NOMO-1 treated with DMSO at 0.1 percent for 48 hours (cell line): Measurements from ENCODE around the gene HS3ST2.
A peak's percentile ranks its signal among the peaks of the same experiment; 100 is the strongest.

Experiments
- DNase-seq: peaks from one replicate; lab custom pipeline; 2025; ENCODE audit not compliant: unreplicated experiment; lab: John Stamatoyannopoulos, UW

HS3ST2 gene

GRCh38 chr16:22813948-22814710 lies at the start of gene HS3ST2:
Gene HS3ST2 (plus strand): TSS chr16:22814162. CDS start chr16:22814611, 449 bp downstream.
- DNase-seq, result no peak

- DNase-seq, result no peak
Observed at GRCh38 chr16:22764662-22765327, 49.2 kb upstream of the HS3ST2 start.

- no peak for DNase-seq
Observed at GRCh38 chr16:22765479-22765878, 48.5 kb upstream of the HS3ST2 start.

- DNase-seq, result no peak
Observed at GRCh38 chr16:22770866-22771265, 43.1 kb upstream of the HS3ST2 start.

GRCh38 chr16:22771551-22771950 lies 42.4 kb upstream of the HS3ST2 start:
- DNase-seq, result no peak

- DNase-seq, result no peak
Observed at GRCh38 chr16:22775220-22775922, 38.6 kb upstream of the HS3ST2 start.

- no peak for DNase-seq
Observed at GRCh38 chr16:22781480-22781879, 32.5 kb upstream of the HS3ST2 start.

- peak; percentile 70 for DNase-seq
Observed at GRCh38 chr16:22782314-22782713, 31.6 kb upstream of the HS3ST2 start.

GRCh38 chr16:22784690-22785214 lies 29.2 kb upstream of the HS3ST2 start:
- DNase-seq, result peak; percentile 45

- DNase-seq, result no peak
Observed at GRCh38 chr16:22785552-22785951, 28.4 kb upstream of the HS3ST2 start.

- DNase-seq, result no peak
Observed at GRCh38 chr16:22786284-22786683, 27.7 kb upstream of the HS3ST2 start.

- DNase-seq, result no peak
Observed at GRCh38 chr16:22786691-22787090, 27.3 kb upstream of the HS3ST2 start.

GRCh38 chr16:22787466-22788192 lies 26.3 kb upstream of the HS3ST2 start:
- peak; percentile 87 for DNase-seq

- DNase-seq, result peak; percentile 87
Observed at GRCh38 chr16:22788193-22788530, 25.8 kb upstream of the HS3ST2 start.

- no peak for DNase-seq
Observed at GRCh38 chr16:22789281-22789945, 24.5 kb upstream of the HS3ST2 start.

GRCh38 chr16:22797551-22797950 lies 16.4 kb upstream of the HS3ST2 start:
- no peak for DNase-seq

- no peak for DNase-seq
Observed at GRCh38 chr16:22799113-22799512, 14.8 kb upstream of the HS3ST2 start.

GRCh38 chr16:22804893-22805292 lies 9.1 kb upstream of the HS3ST2 start:
- DNase-seq, result no peak

- DNase-seq, result no peak
Observed at GRCh38 chr16:22805326-22805725, 8.6 kb upstream of the HS3ST2 start.

- DNase-seq, result no peak
Observed at GRCh38 chr16:22806811-22807210, 7.2 kb upstream of the HS3ST2 start.

- no peak for DNase-seq
Observed at GRCh38 chr16:22810226-22810625, 3.7 kb upstream of the HS3ST2 start.
